ENCODE results near the gene TLCD2. TPM values are rescaled to one million over a fixed set of nuclear protein-coding genes. Genes with fewer than 3 reads are reported as not detected.
A peak's percentile ranks its signal among the peaks of the same experiment; 100 is the strongest.

TLCD2 gene
- total and polyA plus RNA-seq, 9 of the 15 experiments (the other 6 are each of a cell fraction or from before 2014, with no cell fraction given): 0.10 to 0.89 (median 0.58) TPM

GRCh38 chr17:1727876-1728630 lies 17.9 kb upstream of the TLCD2 start:
- H3K36me3 ChIP-seq (ENCODE audit: control insufficient read depth, insufficient read depth, low read length): peaks cover 14% of the 10 kb centered on the region; the same call in 1 of the 3 replicates
- intact Hi-C loops (cut with micrococcal nuclease): no loop called here
- no peak overlapping the region for H3K4me3 ChIP-seq
- 76% methylated on average over 7 of the region's 28 CpGs for WGBS (ENCODE audit: insufficient coverage, low coverage, missing lambda C conversion rate)
- peak overlapping the region; percentile 41; the same call in 2 of the 3 replicates for H3K27ac ChIP-seq (ENCODE audit: extremely low read depth, low read depth, low read length)
- TF ChIP-seq RNF219 (CRISPR knock-in tag; IDR thresholded peaks at IDR 0.05): no peak
- peak; percentile 41; the same call in 1 of the 2 replicates for TF ChIP-seq POLR2G (IDR thresholded peaks at IDR 0.05; ENCODE audit: low read depth, low read length)
- peak; percentile 96 for TF ChIP-seq ZNF263 (CRISPR knock-in tag; IDR thresholded peaks at IDR 0.05; ENCODE audit: borderline replicate concordance)
- peak; percentile 13 for TF ChIP-seq PRDM10 (IDR thresholded peaks at IDR 0.05; ENCODE audit: partially characterized antibody)
- no peak for TF ChIP-seq XRCC3 (IDR thresholded peaks at IDR 0.05)
- peak; percentile 54 for FAIRE-seq
- H3K9me3 ChIP-seq (replicated peaks; ENCODE audit: control insufficient read depth, insufficient read depth, low read depth, low read length): no peaks in the 10 kb centered on the region
- in situ Hi-C loops (cut with MboI): no loop called here
- CTCF ChIA-PET (ENCODE audit: low intra/inter-chr PET ratio): no interaction called here
- H3K4me2 ChIP-seq (ENCODE audit: insufficient read depth, low read length): no peak overlapping the region
- H3K9me1 ChIP-seq (ENCODE audit: control insufficient read depth, insufficient read depth, low read length): no peaks in the 10 kb centered on the region
- ATAC-seq: no peak
- peak overlapping the region in 1 of 2 experiments; percentile 82; a peak in 2 of 4 replicates for H3K9ac ChIP-seq (ENCODE audit: insufficient read depth in 1 of 2, low read depth in 2 of 2, low read length in 2 of 2)
- no peak overlapping the region for H2AFZ ChIP-seq (ENCODE audit: low read depth, low read length)
- POLR2A ChIA-PET: interaction anchor here (1.0 to 4.4 kb wide), 3 partner anchors 9 to 101 kb away, joined by 3 to 25 read pairs (median 3); partner anchors contain the start of genes RPA1 and SMYD4
- no peaks in the 10 kb centered on the region for H3K27me3 ChIP-seq (ENCODE audit: control insufficient read depth in 2 of 2, insufficient read depth in 2 of 2, low read length in 2 of 2)
- peak in 1 of 4 experiments; percentile 37 for DNase-seq (ENCODE audit: extremely low read depth in 1 of 4, low spot score in 3 of 4)
- H3K79me2 ChIP-seq (ENCODE audit: control insufficient read depth, insufficient read depth, low read length): peaks cover 15% of the 10 kb centered on the region; the same call in 2 of the 3 replicates
- H4K20me1 ChIP-seq (replicated peaks; ENCODE audit: control insufficient read depth, insufficient read depth, low read length): no peaks in the 10 kb centered on the region
- BruUV-seq (replicated peaks): no TSS peak
- peaks cover 26 to 84% of the 10 kb centered on the region in 2 experiments for H3K4me1 ChIP-seq (replicated peaks in 1 of 2; ENCODE audit: control insufficient read depth in 2 of 2, insufficient read depth in 2 of 2, low read length in 2 of 2)
